ENCODE measurements around the gene CORO1C.

The CORO1C gene

DNA sequence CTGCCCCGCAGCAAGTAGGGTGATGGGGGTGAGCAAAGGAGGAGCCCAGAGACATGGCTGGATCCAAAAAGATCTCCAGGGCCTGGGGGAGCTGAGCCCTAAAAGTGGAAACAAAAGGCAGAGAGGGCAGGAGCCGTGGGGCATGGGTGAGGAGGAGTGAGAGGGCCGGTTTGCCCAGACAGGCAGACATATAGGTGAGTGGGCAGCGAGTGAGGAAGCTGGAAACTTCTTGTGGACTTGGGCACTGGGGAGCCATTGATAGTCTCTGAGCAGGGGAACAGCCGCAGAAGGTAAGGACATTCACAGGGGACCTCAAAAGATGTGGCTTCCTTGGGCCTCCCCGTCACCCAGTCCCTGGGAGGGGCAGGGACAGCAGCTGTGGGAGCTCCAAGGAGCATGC lies 116.7 kb downstream of the CORO1C start:
- H3K36me3 ChIP-seq (ENCODE audit: control insufficient read depth in 1 of 2, insufficient read depth in 2 of 2, low read length in 2 of 2) = no peaks in the 10 kb centered on the region
- H3K4me1 ChIP-seq (ENCODE audit: control insufficient read depth in 1 of 2, insufficient read depth in 2 of 2, low read length in 2 of 2) = peaks cover 20 to 38% of the 10 kb centered on the region in 2 experiments
- no peak overlapping the region for H3K23ac ChIP-seq (ENCODE audit: low read length)
- H3K9ac ChIP-seq (ENCODE audit: low read length) = no peak overlapping the region
- peak overlapping the region; percentile 2 for H2BK5ac ChIP-seq (ENCODE audit: low read depth, low read length, poor library complexity)
- H3K27ac ChIP-seq (ENCODE audit: low read depth, low read length) = no peak overlapping the region
- peak overlapping the region; percentile 36 for H3K14ac ChIP-seq (ENCODE audit: low read length)
- H4K91ac ChIP-seq (ENCODE audit: low read depth, low read length) = peak overlapping the region; percentile 95
- peak overlapping the region; percentile 67 for H2AK5ac ChIP-seq (ENCODE audit: low read length)
- DNase-seq = no peak
- H3K9me3 ChIP-seq (ENCODE audit: insufficient read depth, low read depth, low read length) = no peaks in the 10 kb centered on the region
- H4K8ac ChIP-seq (ENCODE audit: low read depth, low read length) = no peak overlapping the region
- H2AFZ ChIP-seq (ENCODE audit: insufficient read depth, low read length, poor library complexity) = no peak overlapping the region
- H3K27me3 ChIP-seq (ENCODE audit: insufficient read depth, low read length) = no peaks in the 10 kb centered on the region
- peaks cover 5% of the 10 kb centered on the region for H3K79me2 ChIP-seq (ENCODE audit: control insufficient read depth, insufficient read depth, low read length, poor library complexity)
- H3K18ac ChIP-seq (ENCODE audit: low read length) = peak overlapping the region; percentile 10
- H4K12ac ChIP-seq (ENCODE audit: low read depth, low read length) = no peak overlapping the region
- H3K4me2 ChIP-seq (ENCODE audit: low read length) = no peak overlapping the region
- peak overlapping the region; percentile 39 for H2BK120ac ChIP-seq (ENCODE audit: insufficient read depth, low read length, poor library complexity)
- peak overlapping the region; percentile 38 for H3K4ac ChIP-seq (ENCODE audit: low read depth, low read length)
- H3K4me3 ChIP-seq (ENCODE audit: low read depth, low read length) = no peak overlapping the region
- peaks cover 41% of the 10 kb centered on the region for H3K79me1 ChIP-seq (ENCODE audit: low read length)
- no CpG with 5 or more reads among the region's 6 CpGs for WGBS (ENCODE audit: extremely low coverage, insufficient coverage, insufficient read length)
- H2BK12ac ChIP-seq (ENCODE audit: low read length) = peak overlapping the region; percentile 91

- Histone ChIP-seq H4K8ac (ENCODE audit: low read depth, low read length) (peak overlapping the region; percentile 61), H3K27ac (ENCODE audit: low read depth, low read length) (no peak overlapping the region), H3K4me1 (ENCODE audit: control insufficient read depth in 1 of 2, insufficient read depth in 2 of 2, low read length in 2 of 2) (peaks cover 22 to 36% of the 10 kb centered on the region in 2 experiments), H3K14ac (ENCODE audit: low read length) (peak overlapping the region; percentile 66), H3K4me2 (ENCODE audit: low read length) (no peak overlapping the region), H3K79me1 (ENCODE audit: low read length) (peaks cover 36% of the 10 kb centered on the region), H3K4ac (ENCODE audit: low read depth, low read length) (peak overlapping the region; percentile 22), H3K18ac (ENCODE audit: low read length) (peak overlapping the region; percentile 55), H3K36me3 (ENCODE audit: control insufficient read depth in 1 of 2, insufficient read depth in 2 of 2, low read length in 2 of 2) (no peaks in the 10 kb centered on the region), H3K27me3 (ENCODE audit: insufficient read depth, low read length) (no peaks in the 10 kb centered on the region), H3K4me3 (ENCODE audit: low read depth, low read length) (no peak overlapping the region), H2AK5ac (ENCODE audit: low read length) (peak overlapping the region; percentile 97), H4K12ac (ENCODE audit: low read depth, low read length) (peak overlapping the region; percentile 31), H3K9ac (ENCODE audit: low read length) (no peak overlapping the region), H3K79me2 (ENCODE audit: control insufficient read depth, insufficient read depth, low read length, poor library complexity) (peaks cover 5% of the 10 kb centered on the region), H2BK120ac (ENCODE audit: insufficient read depth, low read length, poor library complexity) (peak overlapping the region; percentile 82), H3K9me3 (ENCODE audit: insufficient read depth, low read depth, low read length) (no peaks in the 10 kb centered on the region), H3K23ac (ENCODE audit: low read length) (no peak overlapping the region), H2BK5ac (ENCODE audit: low read depth, low read length, poor library complexity) (peak overlapping the region; percentile 20), H4K91ac (ENCODE audit: low read depth, low read length) (peak overlapping the region; percentile 95), H2AFZ (ENCODE audit: insufficient read depth, low read length, poor library complexity) (no peak overlapping the region), H2BK12ac (ENCODE audit: low read length) (peak overlapping the region; percentile 91)
- no peak for DNase-seq
- WGBS (ENCODE audit: extremely low coverage, insufficient coverage, insufficient read length) = no CpG with 5 or more reads among the region's 4 CpGs
Measured at GRCh38 chr12:108614041-108614440, 117.3 kb downstream of the CORO1C start.

DNA sequence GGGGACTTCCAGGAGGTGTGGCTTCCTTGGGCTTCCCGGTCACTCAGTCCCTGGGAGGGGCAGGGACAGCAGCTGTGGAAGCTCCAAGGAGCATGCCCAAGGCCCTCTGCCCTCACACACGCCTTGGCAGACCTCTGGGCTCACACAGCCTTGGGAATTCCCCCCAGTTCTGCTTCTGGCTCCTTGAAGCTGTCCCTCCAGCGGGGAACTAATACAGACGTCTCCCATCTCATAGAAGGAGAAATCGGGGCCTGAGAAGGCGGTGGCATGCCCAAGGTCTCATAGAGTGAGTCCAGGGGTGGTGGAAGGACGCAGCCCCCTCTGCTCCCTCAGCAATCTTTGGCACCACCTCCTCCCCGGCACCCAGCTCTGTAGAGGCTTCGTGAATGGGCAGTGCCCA lies 117.8 kb downstream of the CORO1C start:
- peak overlapping the region; percentile 55 for H3K18ac ChIP-seq (ENCODE audit: low read length)
- no peaks in the 10 kb centered on the region for H3K9me3 ChIP-seq (ENCODE audit: insufficient read depth, low read depth, low read length)
- H3K27me3 ChIP-seq (ENCODE audit: insufficient read depth, low read length) = no peaks in the 10 kb centered on the region
- peaks cover 20 to 33% of the 10 kb centered on the region in 2 experiments for H3K4me1 ChIP-seq (ENCODE audit: control insufficient read depth in 1 of 2, insufficient read depth in 2 of 2, low read length in 2 of 2)
- H3K23ac ChIP-seq (ENCODE audit: low read length) = no peak overlapping the region
- no peaks in the 10 kb centered on the region for H3K36me3 ChIP-seq (ENCODE audit: control insufficient read depth in 1 of 2, insufficient read depth in 2 of 2, low read length in 2 of 2)
- peak overlapping the region; percentile 27 for H2AFZ ChIP-seq (ENCODE audit: insufficient read depth, low read length, poor library complexity)
- no peak overlapping the region for H3K4me2 ChIP-seq (ENCODE audit: low read length)
- H4K8ac ChIP-seq (ENCODE audit: low read depth, low read length) = peak overlapping the region; percentile 61
- peak overlapping the region; percentile 20 for H2BK5ac ChIP-seq (ENCODE audit: low read depth, low read length, poor library complexity)
- peak overlapping the region; percentile 82 for H2BK120ac ChIP-seq (ENCODE audit: insufficient read depth, low read length, poor library complexity)
- no peak overlapping the region for H3K9ac ChIP-seq (ENCODE audit: low read length)
- peak overlapping the region; percentile 22 for H3K4ac ChIP-seq (ENCODE audit: low read depth, low read length)
- peaks cover 33% of the 10 kb centered on the region for H3K79me1 ChIP-seq (ENCODE audit: low read length)
- WGBS (ENCODE audit: extremely low coverage, insufficient coverage, insufficient read length) = no CpG with 5 or more reads among the region's 9 CpGs
- DNase-seq = peak in 1 of 2 donors; percentile 26
- peaks cover 5% of the 10 kb centered on the region for H3K79me2 ChIP-seq (ENCODE audit: control insufficient read depth, insufficient read depth, low read length, poor library complexity)
- H2AK5ac ChIP-seq (ENCODE audit: low read length) = peak overlapping the region; percentile 97
- H3K4me3 ChIP-seq (ENCODE audit: low read depth, low read length) = no peak overlapping the region
- H4K12ac ChIP-seq (ENCODE audit: low read depth, low read length) = peak overlapping the region; percentile 31
- H3K14ac ChIP-seq (ENCODE audit: low read length) = peak overlapping the region; percentile 66
- peak overlapping the region; percentile 91 for H2BK12ac ChIP-seq (ENCODE audit: low read length)
- H3K27ac ChIP-seq (ENCODE audit: low read depth, low read length) = peak overlapping the region; percentile 25
- H4K91ac ChIP-seq (ENCODE audit: low read depth, low read length) = peak overlapping the region; percentile 95

DNA sequence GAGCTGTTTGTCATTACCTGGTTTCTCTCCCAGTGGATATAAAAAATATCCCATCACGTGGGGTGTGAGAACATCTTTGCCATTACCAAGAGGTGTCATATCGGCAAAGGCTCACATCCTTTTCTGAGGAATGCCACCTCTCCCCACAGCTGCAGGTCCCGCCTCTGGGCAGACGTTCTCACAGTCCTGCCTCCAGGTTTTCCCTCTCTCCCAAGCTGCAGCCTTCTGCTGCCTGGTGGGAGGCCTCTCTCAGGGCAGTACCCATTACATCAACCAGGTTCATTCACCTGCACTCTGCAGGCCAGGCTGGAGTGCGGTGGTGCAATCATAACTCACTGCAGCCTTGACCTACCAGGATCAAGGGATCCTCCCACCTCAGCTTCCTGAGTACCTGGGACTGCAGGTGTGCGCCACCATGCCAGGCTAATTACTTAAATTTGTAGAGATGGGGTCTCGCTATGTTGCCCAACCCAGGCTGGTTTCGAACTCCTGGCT lies 118.5 kb downstream of the CORO1C start:
- no peak overlapping the region for H3K9ac ChIP-seq (ENCODE audit: low read length)
- peaks cover 30% of the 10 kb centered on the region for H3K79me1 ChIP-seq (ENCODE audit: low read length)
- peak overlapping the region; percentile 95 for H4K91ac ChIP-seq (ENCODE audit: low read depth, low read length)
- H3K27ac ChIP-seq (ENCODE audit: low read depth, low read length) = no peak overlapping the region
- H3K4me1 ChIP-seq (ENCODE audit: control insufficient read depth in 1 of 2, insufficient read depth in 2 of 2, low read length in 2 of 2) = peaks cover 16 to 29% of the 10 kb centered on the region in 2 experiments
- no peak overlapping the region for H2BK5ac ChIP-seq (ENCODE audit: low read depth, low read length, poor library complexity)
- H4K12ac ChIP-seq (ENCODE audit: low read depth, low read length) = no peak overlapping the region
- no peak overlapping the region for H3K4ac ChIP-seq (ENCODE audit: low read depth, low read length)
- peak overlapping the region; percentile 24 for H2BK12ac ChIP-seq (ENCODE audit: low read length)
- H3K23ac ChIP-seq (ENCODE audit: low read length) = no peak overlapping the region
- H2BK120ac ChIP-seq (ENCODE audit: insufficient read depth, low read length, poor library complexity) = peak overlapping the region; percentile 82
- H2AK5ac ChIP-seq (ENCODE audit: low read length) = peak overlapping the region; percentile 9
- no peak overlapping the region for H2AFZ ChIP-seq (ENCODE audit: insufficient read depth, low read length, poor library complexity)
- H3K36me3 ChIP-seq (ENCODE audit: control insufficient read depth in 1 of 2, insufficient read depth in 2 of 2, low read length in 2 of 2) = no peaks in the 10 kb centered on the region
- peak; percentile 17 to 33 for DNase-seq
- peak overlapping the region; percentile 24 for H4K8ac ChIP-seq (ENCODE audit: low read depth, low read length)
- H3K4me3 ChIP-seq (ENCODE audit: low read depth, low read length) = peak overlapping the region; percentile 3
- H3K4me2 ChIP-seq (ENCODE audit: low read length) = no peak overlapping the region
- peaks cover 4% of the 10 kb centered on the region for H3K79me2 ChIP-seq (ENCODE audit: control insufficient read depth, insufficient read depth, low read length, poor library complexity)
- H3K18ac ChIP-seq (ENCODE audit: low read length) = no peak overlapping the region
- H3K14ac ChIP-seq (ENCODE audit: low read length) = peak overlapping the region; percentile 4
- no peaks in the 10 kb centered on the region for H3K9me3 ChIP-seq (ENCODE audit: insufficient read depth, low read depth, low read length)
- no CpG with 5 or more reads among the region's 8 CpGs for WGBS (ENCODE audit: extremely low coverage, insufficient coverage, insufficient read length)
- no peaks in the 10 kb centered on the region for H3K27me3 ChIP-seq (ENCODE audit: insufficient read depth, low read length)
